ENCODE results near the gene ZBTB7C. TPM values are rescaled to one million over a fixed set of nuclear protein-coding genes. Genes with fewer than 3 reads are reported as not detected.

The ZBTB7C gene
- total and polyA plus RNA-seq, 9 of the 15 experiments (the other 6 are each of a cell fraction or from before 2014, with no cell fraction given), result not detected

- TF ChIP-seq SP1 (CRISPR knock-in tag; IDR thresholded peaks at IDR 0.05), result no peak
- TF ChIP-seq ZBTB9 (CRISPR knock-in tag; IDR thresholded peaks at IDR 0.05), result no peak
Measured at GRCh38 chr18:48226401-48226800, 182.8 kb downstream of the ZBTB7C start (continued).

GRCh38 chr18:48222118-48222517 lies 187.1 kb downstream of the ZBTB7C start:
- no peak overlapping the region for H3K4me3 ChIP-seq
- no peak overlapping the region for H3K27ac ChIP-seq (ENCODE audit: extremely low read depth, low read depth, low read length)
- H3K4me2 ChIP-seq (ENCODE audit: insufficient read depth, low read length), result no peak overlapping the region
- 8% methylated on average over 4 of the region's 4 CpGs for WGBS (ENCODE audit: insufficient coverage, low coverage, missing lambda C conversion rate)
- H3K9me1 ChIP-seq (ENCODE audit: control insufficient read depth, insufficient read depth, low read length), result no peaks in the 10 kb centered on the region
- H4K20me1 ChIP-seq (replicated peaks; ENCODE audit: control insufficient read depth, insufficient read depth, low read length), result no peaks in the 10 kb centered on the region
- TF ChIP-seq NFIC (IDR thresholded peaks at IDR 0.05), result peak; percentile 53
- TF ChIP-seq ZNF766 (CRISPR knock-in tag; conservative IDR thresholded peaks at IDR 0.05), result no peak
- DNase-seq (ENCODE audit: extremely low read depth in 1 of 4, low spot score in 3 of 4) (peak in 1 of 4 experiments; percentile 9), ATAC-seq (peak; percentile 47; the same call in 1 of the 3 replicates), FAIRE-seq (no peak)
- H3K27me3 ChIP-seq (ENCODE audit: control insufficient read depth in 2 of 2, insufficient read depth in 2 of 2, low read length in 2 of 2), result no peaks in the 10 kb centered on the region
- no peaks in the 10 kb centered on the region for H3K9me3 ChIP-seq (replicated peaks; ENCODE audit: control insufficient read depth, insufficient read depth, low read depth, low read length)
- BruUV-seq (replicated peaks), result no TSS peak
- CTCF ChIA-PET (ENCODE audit: low intra/inter-chr PET ratio), result no interaction called here
- H3K4me1 ChIP-seq (replicated peaks in 1 of 2; ENCODE audit: control insufficient read depth in 2 of 2, insufficient read depth in 2 of 2, low read length in 2 of 2), result no peaks in the 10 kb centered on the region
- no peaks in the 10 kb centered on the region for H3K79me2 ChIP-seq (ENCODE audit: control insufficient read depth, insufficient read depth, low read length)
- H3K9ac ChIP-seq (ENCODE audit: insufficient read depth in 1 of 2, low read depth in 2 of 2, low read length in 2 of 2), result no peak overlapping the region
- POLR2A ChIA-PET, result no interaction called here
- in situ Hi-C loops (cut with MboI), result no loop called here
- H2AFZ ChIP-seq (ENCODE audit: low read depth, low read length), result no peak overlapping the region
- H3K36me3 ChIP-seq (ENCODE audit: control insufficient read depth, insufficient read depth, low read length), result no peaks in the 10 kb centered on the region
- intact Hi-C loops (cut with micrococcal nuclease), result no loop called here

All from K562 (cell line).